HT1080 (cell line): ENCODE data around the gene GARNL3. TPM values are rescaled to one million over a fixed set of nuclear protein-coding genes. Genes with fewer than 3 reads are reported as not detected.

Source experiments
- DNase-seq: peaks from one replicate; pipeline ENCODE4 v3.0.0-alpha.2; 2015; ENCODE audit warnings: low read depth
- total RNA-seq: library from RNA; depleted of rRNA; stranded (reverse); fragments of >200 nt; shearing (Covaris generic); gene quantifications from 2 replicates; pipeline ENCODE4 v1.2.3, GENCODE V29; 2014

The GARNL3 gene
- total RNA-seq, 1 experiment from 2014 or later, result 1.2 TPM

- DNase-seq, result no peak
Measured at GRCh38 chr9:127399736-127400269, 135.2 kb downstream of the GARNL3 start.

GRCh38 chr9:127402401-127403090, 138.0 kb downstream of the GARNL3 start:
- DNase-seq, result no peak

DNA sequence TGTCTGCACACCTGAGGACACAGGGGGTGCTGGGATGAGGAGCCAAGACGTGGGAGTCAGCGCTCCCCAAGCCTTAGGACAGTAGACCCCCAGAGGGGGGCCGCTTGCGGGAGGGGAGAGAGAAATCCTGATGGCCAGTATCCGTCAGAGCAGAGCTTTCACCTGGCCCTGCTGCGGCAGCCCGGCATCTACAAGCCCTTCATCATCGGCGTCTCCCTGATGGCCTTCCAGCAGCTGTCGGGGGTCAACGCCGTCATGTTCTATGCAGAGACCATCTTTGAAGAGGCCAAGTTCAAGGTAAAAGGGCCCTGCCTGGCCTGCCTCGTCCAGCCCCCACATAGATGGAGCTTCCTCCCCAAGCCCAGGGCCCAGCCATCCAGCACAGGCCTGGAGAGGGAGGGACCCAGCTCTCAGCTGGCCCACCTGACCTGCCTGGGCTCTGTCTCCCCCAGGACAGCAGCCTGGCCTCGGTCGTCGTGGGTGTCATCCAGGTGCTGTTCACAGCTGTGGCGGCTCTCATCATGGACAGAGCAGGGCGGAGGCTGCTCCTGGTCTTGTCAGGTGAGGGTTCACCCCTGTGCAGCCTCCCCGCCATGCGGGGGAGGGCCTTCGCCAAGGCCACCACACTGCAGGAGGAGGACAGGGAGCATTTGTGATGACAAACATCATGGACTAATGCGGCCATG, 139.1 kb downstream of the GARNL3 start:
- DNase-seq, result no peak

DNA sequence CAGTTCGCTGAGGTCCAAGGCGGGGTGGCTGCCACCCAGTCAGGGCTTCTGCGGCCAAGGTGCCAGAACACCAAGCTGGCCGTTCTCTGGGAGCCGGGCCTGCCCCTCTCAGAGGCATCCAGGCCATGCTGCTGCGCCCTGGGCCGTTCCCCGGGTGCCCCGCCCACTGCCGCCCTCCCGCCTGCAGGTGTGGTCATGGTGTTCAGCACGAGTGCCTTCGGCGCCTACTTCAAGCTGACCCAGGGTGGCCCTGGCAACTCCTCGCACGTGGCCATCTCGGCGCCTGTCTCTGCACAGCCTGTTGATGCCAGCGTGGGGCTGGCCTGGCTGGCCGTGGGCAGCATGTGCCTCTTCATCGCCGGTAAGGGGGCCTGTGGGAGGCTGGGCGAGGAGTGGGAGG, 140.1 kb downstream of the GARNL3 start:
- DNase-seq, result no peak

DNA sequence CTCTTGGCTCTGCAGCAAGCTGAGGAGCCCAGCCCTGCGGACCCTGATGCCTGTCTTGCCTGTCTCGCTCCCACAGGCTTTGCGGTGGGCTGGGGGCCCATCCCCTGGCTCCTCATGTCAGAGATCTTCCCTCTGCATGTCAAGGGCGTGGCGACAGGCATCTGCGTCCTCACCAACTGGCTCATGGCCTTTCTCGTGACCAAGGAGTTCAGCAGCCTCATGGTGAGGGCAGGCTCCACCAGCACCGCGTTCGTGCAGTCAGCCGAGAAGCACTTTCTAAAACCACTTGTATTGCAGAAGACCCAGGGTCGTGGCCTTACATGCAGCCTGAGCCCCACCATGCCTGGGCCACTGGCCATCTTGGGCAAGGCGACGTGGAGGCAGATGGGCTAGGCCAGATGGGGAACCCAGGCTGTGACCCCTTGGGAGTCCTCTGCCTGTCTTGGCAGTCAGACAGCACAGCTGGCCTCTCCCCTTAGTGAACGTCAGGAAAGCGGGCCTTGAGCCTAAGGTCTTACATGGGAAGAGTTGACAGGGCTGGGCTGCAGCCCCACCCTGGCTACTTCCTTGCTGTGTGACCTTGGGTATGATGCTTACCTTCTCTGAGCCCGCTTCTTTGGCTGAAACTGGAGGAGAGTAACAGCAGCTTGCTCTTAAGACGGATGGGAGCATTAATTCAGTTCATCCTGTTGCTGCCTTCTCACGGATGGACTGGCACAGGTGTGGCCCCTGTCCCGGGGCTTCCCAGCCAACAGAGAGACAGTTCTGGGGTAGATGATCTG, 141.0 kb downstream of the GARNL3 start:
- DNase-seq, result no peak

- no peak for DNase-seq
Measured at GRCh38 chr9:127406799-127407491, 142.4 kb downstream of the GARNL3 start.

GRCh38 chr9:127407492-127407843, 142.9 kb downstream of the GARNL3 start:
- no peak for DNase-seq

GRCh38 chr9:127411122-127411521, 146.5 kb downstream of the GARNL3 start:
- no peak for DNase-seq

- DNase-seq, result no peak
Measured at GRCh38 chr9:127415141-127415540, 150.6 kb downstream of the GARNL3 start.

DNA sequence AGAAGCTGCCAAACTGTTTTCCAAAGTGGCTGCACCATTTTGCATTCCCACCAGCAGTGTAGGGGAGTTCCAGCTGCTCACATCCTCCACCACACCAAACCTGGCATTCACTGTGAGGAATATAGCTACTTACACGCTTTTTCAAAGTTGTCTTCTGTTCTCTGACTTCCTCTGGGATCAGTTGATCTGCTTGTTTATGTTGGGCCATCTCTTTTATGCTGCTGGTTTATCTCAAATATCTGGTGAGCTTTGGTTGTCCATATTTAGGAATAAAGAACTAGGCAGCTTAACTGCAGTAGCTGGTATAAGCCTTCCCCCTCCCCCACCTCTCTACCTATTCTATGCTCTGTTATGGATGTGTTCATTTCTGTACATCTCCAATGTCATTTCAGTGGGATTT, 151.1 kb downstream of the GARNL3 start:
- no peak for DNase-seq

DNA sequence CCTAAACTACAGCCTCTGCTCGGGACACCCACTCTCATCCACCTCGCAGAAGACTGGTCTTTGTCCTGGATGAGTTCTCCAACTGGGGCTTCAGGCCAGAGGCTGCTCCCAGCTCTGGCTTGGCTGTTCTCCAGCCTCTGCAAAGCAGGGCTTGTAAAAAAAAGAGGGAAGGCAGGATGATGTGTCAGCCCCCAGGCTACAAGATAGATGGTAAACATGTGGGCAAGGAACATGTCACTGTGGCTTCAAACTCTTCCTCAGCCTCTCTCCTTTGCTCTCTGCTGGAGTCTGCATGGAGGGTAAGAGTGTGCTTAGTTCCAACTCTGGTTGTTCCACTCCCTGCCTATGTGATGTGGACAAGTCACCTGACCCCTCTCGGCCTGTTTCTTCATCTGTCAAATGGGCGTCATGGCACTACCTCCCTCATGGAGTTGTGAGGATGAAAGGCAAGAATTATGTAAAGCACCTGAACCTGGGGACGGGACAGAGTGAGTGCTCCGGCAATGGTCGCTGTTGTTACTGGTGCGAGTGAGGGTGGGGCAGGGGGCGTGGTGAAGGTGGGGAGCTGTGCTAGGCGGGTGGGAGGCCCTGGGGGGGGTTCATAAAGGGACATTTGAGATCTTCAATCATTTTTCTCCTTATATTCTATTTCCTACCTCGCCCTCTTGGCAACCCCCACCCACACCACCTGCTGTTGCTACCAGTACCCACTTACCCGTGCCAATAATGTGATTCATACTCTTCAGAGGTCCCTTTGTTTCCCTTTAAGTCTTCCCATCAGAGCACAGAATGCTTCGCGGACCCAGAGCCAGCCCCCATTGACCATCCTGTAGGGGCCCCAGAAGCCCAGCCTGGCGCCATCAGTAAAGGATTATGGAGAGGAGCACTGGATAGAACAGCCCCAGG, 152.8 kb downstream of the GARNL3 start:
- peak; percentile 79 for DNase-seq

DNA sequence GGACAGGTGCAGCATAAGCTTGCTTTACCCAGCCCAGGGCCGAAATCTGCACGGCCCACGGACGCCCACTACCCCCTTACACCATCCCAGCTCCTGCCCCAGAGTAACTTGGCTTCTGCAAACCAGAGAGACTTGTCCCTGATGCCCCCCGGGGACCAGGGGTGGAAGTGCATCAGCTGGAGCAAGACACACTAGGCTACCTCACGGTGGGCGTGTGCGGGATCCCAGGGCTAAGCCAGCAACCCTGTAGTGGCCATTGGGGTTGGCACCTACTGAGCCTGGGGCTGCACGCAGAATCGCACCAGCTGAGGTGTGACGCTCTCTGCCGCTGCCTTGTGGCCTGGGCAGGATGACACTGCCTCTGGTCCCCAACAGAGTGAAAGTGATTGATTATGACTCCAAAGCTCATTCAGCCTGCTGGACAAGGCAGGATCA, 153.5 kb downstream of the GARNL3 start:
- no peak for DNase-seq

DNA sequence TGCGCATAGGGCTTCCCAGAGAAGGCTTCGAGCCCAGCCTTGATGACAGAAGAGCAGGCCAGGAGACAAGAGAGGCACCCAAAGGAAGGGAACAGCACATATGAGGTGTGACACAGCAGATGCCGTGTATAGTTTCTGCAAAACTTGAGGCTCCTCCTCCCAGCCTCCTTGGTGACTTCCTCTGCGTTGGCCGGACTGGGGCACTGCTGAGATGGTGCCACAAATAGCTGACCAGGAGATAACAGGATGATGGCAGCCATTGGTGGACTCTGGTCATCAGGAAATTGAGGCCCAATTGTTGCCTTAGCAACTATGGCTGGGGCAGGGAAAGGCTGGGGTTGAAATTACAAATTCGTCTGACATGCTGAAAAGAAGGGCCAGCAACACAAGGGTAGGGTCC, 154.8 kb downstream of the GARNL3 start:
- DNase-seq, result no peak

DNA sequence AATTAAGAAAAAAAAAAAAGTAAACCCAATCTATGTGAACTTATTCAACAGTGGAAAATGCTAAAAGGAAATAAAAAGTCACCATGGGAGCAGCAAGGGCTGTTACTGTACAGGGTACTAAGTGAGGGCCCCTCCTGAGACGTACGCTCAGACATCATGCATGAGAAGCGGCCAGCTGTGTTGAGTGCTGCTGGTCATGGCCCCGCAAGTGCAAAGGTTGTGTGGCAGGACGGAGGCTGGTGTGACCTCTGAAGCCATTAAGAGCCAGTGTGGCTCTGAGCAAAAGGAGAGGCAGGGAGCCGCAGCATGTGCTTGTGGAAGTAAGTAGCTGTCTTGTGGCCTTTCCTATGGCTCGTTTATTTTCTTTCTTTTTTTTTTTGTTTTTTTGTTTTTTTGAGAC, 156.5 kb downstream of the GARNL3 start:
- no peak for DNase-seq

- DNase-seq, result no peak
Measured at GRCh38 chr9:127422133-127422782, 157.7 kb downstream of the GARNL3 start.

GRCh38 chr9:127422787-127423186, 158.2 kb downstream of the GARNL3 start:
- DNase-seq, result no peak

DNA sequence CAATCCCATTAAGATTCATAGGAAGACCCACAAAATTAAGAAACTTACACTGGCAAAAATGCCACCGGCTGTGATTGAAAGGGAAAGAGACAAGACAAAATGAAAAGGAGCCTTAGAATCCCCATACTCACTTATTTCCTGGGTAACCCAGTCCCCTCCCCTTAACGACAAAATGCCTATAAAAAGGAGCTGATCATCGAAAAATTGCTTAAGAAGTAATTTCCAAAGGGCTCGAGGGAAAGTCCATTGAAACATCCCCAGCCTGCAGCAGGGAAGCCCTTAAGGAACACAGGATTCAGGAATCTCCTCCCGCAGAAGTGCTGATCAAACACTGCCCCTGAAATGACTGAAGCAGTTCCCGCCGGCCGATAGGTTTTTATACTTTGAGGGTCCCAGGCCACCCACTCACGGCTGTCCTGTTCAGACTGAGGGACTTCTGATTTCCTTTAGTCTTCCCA, 158.9 kb downstream of the GARNL3 start:
- DNase-seq, result no peak

DNA sequence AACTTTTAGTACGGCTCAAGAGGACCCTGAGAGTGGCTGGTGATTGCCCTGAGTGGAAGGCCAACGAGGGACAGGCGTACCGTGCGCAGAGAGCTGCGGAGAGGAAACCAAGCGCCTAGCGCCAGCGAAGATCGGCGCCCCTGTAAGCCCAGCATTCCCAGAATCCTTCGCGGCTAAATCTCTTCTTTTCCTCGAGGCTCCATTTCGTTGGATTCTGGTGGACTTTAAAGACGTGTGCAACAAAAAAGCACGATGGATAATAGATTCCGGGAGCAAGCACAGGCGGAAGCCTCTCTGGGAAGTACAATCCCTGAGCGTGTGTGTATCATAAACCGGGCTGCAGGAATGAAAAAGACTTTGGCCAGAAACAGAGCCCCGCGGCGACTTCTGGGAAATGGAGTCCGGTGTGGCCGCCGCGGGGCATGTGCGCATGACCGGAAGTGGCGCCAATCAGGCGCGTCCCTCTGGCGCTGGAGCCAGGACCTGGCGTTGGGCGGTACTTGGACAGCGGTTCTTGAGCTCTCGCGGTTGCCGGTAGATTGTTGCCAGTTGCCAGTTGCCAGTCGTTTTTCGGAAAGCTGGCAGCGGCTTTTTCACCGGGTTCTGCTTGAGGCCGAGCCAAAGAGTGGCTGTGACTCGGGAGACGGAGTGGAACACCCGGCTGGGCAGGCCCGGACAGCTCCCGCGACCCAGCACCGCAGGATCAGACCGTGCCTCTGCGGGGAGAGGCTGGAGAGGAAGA, 159.5 kb downstream of the GARNL3 start, which contains the start of gene ZNF79:
Gene ZNF79 (plus strand): TSS at position 449 of the 742 bp plus-strand sequence. CDS start 406 bp downstream, outside the sequence.
- peak; percentile 92 for DNase-seq

GRCh38 chr9:127424676-127424999, 160.1 kb downstream of the GARNL3 start:
- DNase-seq, result no peak
